ENCODE measurements around the gene ACTG2. TPM values are rescaled to one million over a fixed set of nuclear protein-coding genes. Genes with fewer than 3 reads are reported as not detected.
"Not testable (repeated sequence)": the region's sequence is repeated elsewhere in the genome, so short reads cannot be mapped to it uniquely, and the experiment has no call there.

ACTG2 gene
- total RNA-seq, 3 donors from 2014 or later (not counting 1 experiment from before 2014, with no cell fraction given), result not detected

- H3K36me3 ChIP-seq (ENCODE audit: control insufficient read depth, insufficient read depth, low read length), result peaks cover 20% of the 10 kb centered on the region
- no peak overlapping the region for H3K27ac ChIP-seq (ENCODE audit: low read length)
- H3K9me3 ChIP-seq (ENCODE audit: control insufficient read depth, insufficient read depth, low read length), result no peaks in the 10 kb centered on the region
- no peak for TF ChIP-seq CTCF (IDR thresholded peaks at IDR 0.05)
- no peak overlapping the region for H3K4me3 ChIP-seq (ENCODE audit: low read length)
- WGBS (ENCODE audit: insufficient coverage), result 89% methylated on average over 2 of the region's 2 CpGs
- no peaks in the 10 kb centered on the region for H3K36me3 Mint-ChIP-seq
- H3K27ac Mint-ChIP-seq, result peak overlapping the region; percentile 19 to 23
- no peaks in the 10 kb centered on the region for H3K9me3 Mint-ChIP-seq
- H3K27me3 Mint-ChIP-seq (ENCODE audit: low read depth in 2 of 2), result no peaks in the 10 kb centered on the region
- ATAC-seq (peak in 2 of 3 donors; percentile 50 to 60), DNase-seq (peak in 1 of 2 donors; percentile 64)
- H3K4me1 Mint-ChIP-seq, result peaks cover 51% of the 10 kb centered on the region in 2 donors
- intact Hi-C loops (cut with micrococcal nuclease), result loop anchor here (5.0 kb wide), 1 partner anchor 42 kb away; no protein-coding TSS in a partner anchor
- H3K27me3 ChIP-seq (ENCODE audit: control insufficient read depth, insufficient read depth, low read length), result no peaks in the 10 kb centered on the region
- H3K4me1 ChIP-seq (ENCODE audit: control insufficient read depth, insufficient read depth, low read length), result peaks cover 3% of the 10 kb centered on the region
- H3K4me3 Mint-ChIP-seq, result no peak overlapping the region
These were observed 46.6 kb downstream of the ACTG2 start for GRCh38 chr2:73939419-73939818.

DNA sequence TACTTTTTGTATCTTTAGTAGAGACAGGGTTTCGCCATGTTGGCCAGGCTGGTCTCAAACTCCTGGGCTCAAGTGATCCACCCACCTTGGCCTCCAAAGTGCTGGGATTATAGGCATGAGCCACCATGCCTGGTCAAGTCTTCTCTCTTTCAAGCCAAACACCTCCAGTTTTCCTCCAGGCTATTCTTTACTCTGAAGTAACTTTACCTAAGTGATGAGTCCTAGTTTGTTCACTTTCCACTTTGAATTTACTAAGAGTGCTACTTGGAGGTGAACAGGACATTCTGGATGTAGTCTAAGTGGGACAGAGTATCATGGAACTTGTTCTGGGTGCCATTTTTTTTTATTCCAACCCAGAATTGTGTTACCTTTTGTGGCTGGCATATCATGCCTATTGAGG is 47.3 kb downstream of the ACTG2 start:
- H3K27ac Mint-ChIP-seq, result peak overlapping the region; percentile 19 to 23
- peaks cover 24% of the 10 kb centered on the region for H3K36me3 ChIP-seq (ENCODE audit: control insufficient read depth, insufficient read depth, low read length)
- H3K36me3 Mint-ChIP-seq; intact Hi-C loops (cut with micrococcal nuclease); DNase-seq; H3K9me3 ChIP-seq (ENCODE audit: control insufficient read depth, insufficient read depth, low read length); H3K27ac ChIP-seq (ENCODE audit: low read length); ATAC-seq; H3K4me3 Mint-ChIP-seq; H3K4me3 ChIP-seq (ENCODE audit: low read length); H3K9me3 Mint-ChIP-seq; H3K27me3 Mint-ChIP-seq (ENCODE audit: low read depth in 2 of 2); H3K4me1 ChIP-seq (ENCODE audit: control insufficient read depth, insufficient read depth, low read length); H3K27me3 ChIP-seq (ENCODE audit: control insufficient read depth, insufficient read depth, low read length): not testable (repeated sequence)
- WGBS (ENCODE audit: insufficient coverage), result 100% methylated on average over 1 of the region's 1 CpG
- peaks cover 57% of the 10 kb centered on the region in 2 donors for H3K4me1 Mint-ChIP-seq

DNA sequence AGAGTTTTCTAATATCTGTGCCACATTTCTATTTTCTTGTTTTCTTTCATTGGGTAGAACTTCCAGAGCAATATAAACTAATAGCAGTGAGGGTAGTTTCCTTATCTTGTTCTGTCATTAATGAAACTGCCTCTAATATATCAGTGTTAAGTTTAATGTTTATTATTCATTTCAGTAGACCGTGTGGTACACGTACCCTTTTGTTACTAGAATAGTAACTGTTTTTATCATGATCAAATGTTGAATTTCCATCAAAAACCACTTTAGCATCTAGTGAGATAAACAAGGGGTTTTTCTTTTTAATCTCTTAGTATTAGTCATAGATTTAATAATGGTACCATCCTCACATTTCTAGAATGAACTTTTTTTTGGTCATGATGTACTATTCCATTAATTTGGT is 49.9 kb downstream of the ACTG2 start:
- Mint-ChIP-seq H3K4me1 (peaks cover 42 to 53% of the 10 kb centered on the region in 2 donors), H3K4me3 (no peak overlapping the region)
- no peak for ATAC-seq

DNA sequence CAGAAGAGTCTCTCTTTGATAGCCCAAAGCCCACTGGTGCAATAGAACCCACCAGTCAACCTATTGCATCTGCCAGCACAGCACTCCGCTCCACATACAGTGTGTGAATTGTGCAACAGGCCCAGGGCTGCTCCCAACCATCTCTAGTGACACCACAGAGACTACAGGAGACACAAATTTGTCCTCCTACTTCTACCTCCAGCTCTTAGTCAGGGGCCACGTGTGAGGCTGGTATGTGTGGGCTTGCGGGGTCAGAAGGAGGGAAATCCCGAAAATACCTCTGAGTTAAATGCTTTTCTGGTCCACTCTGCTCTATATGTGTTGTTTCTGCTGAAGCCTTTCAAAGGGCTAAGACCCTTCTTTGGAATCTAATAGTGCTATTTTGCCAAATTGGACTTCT is 51.9 kb downstream of the ACTG2 start:
- H3K27ac ChIP-seq (ENCODE audit: low read length), result no peak overlapping the region
- peaks cover 10% of the 10 kb centered on the region for H3K36me3 Mint-ChIP-seq
- TF ChIP-seq CTCF (IDR thresholded peaks at IDR 0.05), result no peak
- H3K4me3 ChIP-seq (ENCODE audit: low read length), result no peak overlapping the region
- peak overlapping the region; percentile 4 to 21 for H3K27ac Mint-ChIP-seq
- H3K36me3 ChIP-seq (ENCODE audit: control insufficient read depth, insufficient read depth, low read length), result peaks cover 47% of the 10 kb centered on the region
- WGBS (ENCODE audit: insufficient coverage), result 76% methylated on average over 3 of the region's 4 CpGs
- no peak for DNase-seq
- H3K27me3 Mint-ChIP-seq (ENCODE audit: low read depth in 2 of 2), result no peaks in the 10 kb centered on the region
- intact Hi-C loops (cut with micrococcal nuclease), result no loop called here
- peaks cover 7% of the 10 kb centered on the region for H3K4me1 ChIP-seq (ENCODE audit: control insufficient read depth, insufficient read depth, low read length)
- no peaks in the 10 kb centered on the region for H3K27me3 ChIP-seq (ENCODE audit: control insufficient read depth, insufficient read depth, low read length)
- peaks cover 45 to 51% of the 10 kb centered on the region in 2 donors for H3K4me1 Mint-ChIP-seq
- no peak for ATAC-seq
- H3K9me3 ChIP-seq (ENCODE audit: control insufficient read depth, insufficient read depth, low read length), result no peaks in the 10 kb centered on the region
- no peak overlapping the region for H3K4me3 Mint-ChIP-seq
- no peaks in the 10 kb centered on the region for H3K9me3 Mint-ChIP-seq

More for the DNA sequence above, 49.9 kb downstream of the ACTG2 start:
- no CpG with 5 or more reads among the region's 2 CpGs for WGBS (ENCODE audit: insufficient coverage)
- intact Hi-C loops (cut with micrococcal nuclease), result no loop called here
- TF ChIP-seq CTCF (IDR thresholded peaks at IDR 0.05), result no peak
- Histone ChIP-seq H3K4me3 (ENCODE audit: low read length) (no peak overlapping the region), H3K36me3 (ENCODE audit: control insufficient read depth, insufficient read depth, low read length) (peaks cover 33% of the 10 kb centered on the region), H3K27ac (ENCODE audit: low read length) (no peak overlapping the region), H3K27me3 (ENCODE audit: control insufficient read depth, insufficient read depth, low read length) (no peaks in the 10 kb centered on the region), H3K9me3 (ENCODE audit: control insufficient read depth, insufficient read depth, low read length) (no peaks in the 10 kb centered on the region), H3K4me1 (ENCODE audit: control insufficient read depth, insufficient read depth, low read length) (peaks cover 3% of the 10 kb centered on the region)
- peak overlapping the region; percentile 8 to 36 for H3K27ac Mint-ChIP-seq
- H3K36me3 Mint-ChIP-seq, result peaks cover 2% of the 10 kb centered on the region
- H3K9me3 Mint-ChIP-seq, result no peaks in the 10 kb centered on the region
- DNase-seq, result no peak
- H3K27me3 Mint-ChIP-seq (ENCODE audit: low read depth in 2 of 2), result no peaks in the 10 kb centered on the region
